Fibroblast of lung (primary cell): ENCODE measurements around the gene KLHL29.

Source experiments
- EZH2 ChIP-seq: IDR thresholded peaks from 2 replicates; pipeline ENCODE4 v1.5.1; 2012; ENCODE audit warnings: low read length, control low read depth, mild to moderate bottlenecking; ENCODE audit errors: missing control alignments
- TF ChIP-seq, protein P1 (sequence below), 2 donors: IDR thresholded peaks in 1 of 2; conservative IDR thresholded peaks in 1 of 2; 1 replicate in 1 of 2; 2 replicates in 1 of 2; pipeline ENCODE4 v1.5.1; 2011 to 2012; ENCODE audit warnings: low read length in 2 of 2, control low read depth in 1 of 2, inconsistent platforms in 1 of 2, low read depth in 1 of 2, mild to moderate bottlenecking in 1 of 2

DNA sequence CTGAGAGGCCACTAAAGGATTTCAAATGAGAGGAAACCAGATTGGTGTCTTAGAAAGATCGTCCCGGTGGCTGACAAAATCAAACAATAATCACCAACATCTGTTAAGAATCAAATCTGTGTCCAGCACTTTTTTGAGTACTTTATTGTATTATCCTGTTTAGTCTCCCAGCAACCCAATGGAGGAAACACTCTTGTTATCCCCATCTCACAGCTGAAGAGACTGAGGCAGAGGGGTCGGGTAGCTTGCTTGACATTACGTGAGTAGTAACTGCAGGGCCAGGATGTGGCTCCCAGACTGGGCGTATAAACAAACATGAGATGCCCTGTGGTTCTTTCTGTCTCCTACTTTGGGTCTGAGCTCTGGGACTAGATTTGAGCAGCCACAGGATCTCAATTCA is 76.0 kb downstream of the KLHL29 start:
- TF ChIP-seq, protein P1, sequence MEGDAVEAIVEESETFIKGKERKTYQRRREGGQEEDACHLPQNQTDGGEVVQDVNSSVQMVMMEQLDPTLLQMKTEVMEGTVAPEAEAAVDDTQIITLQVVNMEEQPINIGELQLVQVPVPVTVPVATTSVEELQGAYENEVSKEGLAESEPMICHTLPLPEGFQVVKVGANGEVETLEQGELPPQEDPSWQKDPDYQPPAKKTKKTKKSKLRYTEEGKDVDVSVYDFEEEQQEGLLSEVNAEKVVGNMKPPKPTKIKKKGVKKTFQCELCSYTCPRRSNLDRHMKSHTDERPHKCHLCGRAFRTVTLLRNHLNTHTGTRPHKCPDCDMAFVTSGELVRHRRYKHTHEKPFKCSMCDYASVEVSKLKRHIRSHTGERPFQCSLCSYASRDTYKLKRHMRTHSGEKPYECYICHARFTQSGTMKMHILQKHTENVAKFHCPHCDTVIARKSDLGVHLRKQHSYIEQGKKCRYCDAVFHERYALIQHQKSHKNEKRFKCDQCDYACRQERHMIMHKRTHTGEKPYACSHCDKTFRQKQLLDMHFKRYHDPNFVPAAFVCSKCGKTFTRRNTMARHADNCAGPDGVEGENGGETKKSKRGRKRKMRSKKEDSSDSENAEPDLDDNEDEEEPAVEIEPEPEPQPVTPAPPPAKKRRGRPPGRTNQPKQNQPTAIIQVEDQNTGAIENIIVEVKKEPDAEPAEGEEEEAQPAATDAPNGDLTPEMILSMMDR (conservative IDR thresholded peaks at IDR 0.05 in 1 of 2, IDR thresholded peaks at IDR 0.05 in 1 of 2; ENCODE audit: low read depth in 1 of 2, low read length in 2 of 2): no peak
- no peak for TF ChIP-seq EZH2
